SK-N-SH (cell line): ENCODE data around the gene CNOT4. TPM values are rescaled to one million over a fixed set of nuclear protein-coding genes. Genes with fewer than 3 reads are reported as not detected.

Experiments
- CTCF ChIA-PET: fragments of 300-600, 350-600 bp; formaldehyde crosslinking; extraction: SDS; loops from one replicate; lab custom pipeline; 2021; lab: Yijun Ruan, JAX
- POLR2A ChIA-PET: fragments of 350-600 bp; sonication (Branson Sonifier 250); formaldehyde crosslinking; extraction: SDS; loops from one replicate; lab custom pipeline; 2020; ENCODE audit warnings: antibody characterized with exemption, inconsistent platforms; lab: Yijun Ruan, JAX
- DNase-seq: peaks from one replicate; pipeline ENCODE4 v3.0.0; 2012
- H2AFZ ChIP-seq: fragments of 200-600 bp; sonication (generic); 2 replicates; pipeline ENCODE4 v1.8.1; 2016; ENCODE audit warnings: antibody characterized with exemption, mild to moderate bottlenecking, low read depth
- H3F3A ChIP-seq: fragments of 200-600 bp; sonication (generic); replicated peaks from 2 replicates; pipeline ENCODE3; 2016; ENCODE audit warnings: antibody characterized with exemption, mild to moderate bottlenecking; ENCODE audit not compliant: insufficient read depth
- H3K27ac ChIP-seq, 2 experiments: fragments of 200-500 bp in 1 of 2; fragments of 200-600 bp in 1 of 2; sonication (Bioruptor generic) in 1 of 2; sonication (generic), shearing (Covaris generic) in 1 of 2; 2 replicates each; pipeline versions ENCODE4 v1.5.1 to v1.6.1; 2014 to 2016; ENCODE audit warnings: low read depth in 2 of 2, inconsistent platforms in 1 of 2, low read length in 1 of 2, mild to moderate bottlenecking in 1 of 2, mixed read lengths in 1 of 2
- H3K27me3 ChIP-seq: fragments of 200-600 bp; sonication (generic), shearing (Covaris generic); 2 replicates; pipeline ENCODE4 v1.6.1; 2016; ENCODE audit warnings: mixed run types; ENCODE audit not compliant: insufficient read depth
- H3K36me3 ChIP-seq, 2 experiments: fragments of 200-500 bp in 1 of 2; fragments of 200-600 bp in 1 of 2; sonication (Bioruptor generic) in 1 of 2; sonication (generic) in 1 of 2; replicated peaks in 1 of 2; 2 replicates each; pipeline versions ENCODE3 to v1.5.1; 2014 to 2016; ENCODE audit warnings: low read length in 1 of 2, mild to moderate bottlenecking in 1 of 2; ENCODE audit not compliant: insufficient read depth in 2 of 2, control insufficient read depth in 1 of 2
- H3K4me1 ChIP-seq, 2 experiments: fragments of 200-500 bp in 1 of 2; fragments of 200-600 bp in 1 of 2; sonication (Bioruptor generic) in 1 of 2; sonication (generic), shearing (Covaris generic) in 1 of 2; 2 replicates each; pipeline versions ENCODE4 v1.5.1 to v1.6.1; 2014 to 2016; ENCODE audit warnings: low read depth in 1 of 2, low read length in 1 of 2, mixed run types in 1 of 2; ENCODE audit not compliant: insufficient read depth in 2 of 2, control insufficient read depth in 1 of 2
- H3K4me2 ChIP-seq: fragments of 200-600 bp; sonication (generic), shearing (Covaris generic); 2 replicates; pipeline ENCODE4 v1.6.1; 2017; ENCODE audit warnings: mixed run types
- H3K4me3 ChIP-seq, 2 experiments: fragments of 200-500 bp in 1 of 2; fragments of 200-600 bp in 1 of 2; sonication (Bioruptor generic) in 1 of 2; sonication (generic), shearing (Covaris generic) in 1 of 2; 2 replicates each; pipeline versions ENCODE4 v1.5.1 to v1.8.1; 2014 to 2016; ENCODE audit warnings: low read depth in 2 of 2, inconsistent platforms in 1 of 2, low read length in 1 of 2, mild to moderate bottlenecking in 1 of 2, mixed read lengths in 1 of 2, moderate library complexity in 1 of 2
- H3K79me2 ChIP-seq: fragments of 200-600 bp; sonication (generic); 2 replicates; pipeline ENCODE4 v1.8.1; 2017; ENCODE audit warnings: mild to moderate bottlenecking; ENCODE audit not compliant: insufficient read depth
- H3K9ac ChIP-seq: fragments of 200-600 bp; sonication (generic); 2 replicates; pipeline ENCODE4 v1.6.1; 2017; ENCODE audit warnings: mixed run types
- H3K9me2 ChIP-seq: fragments of 200-600 bp; sonication (generic); 2 replicates; pipeline ENCODE4 v1.6.1; 2017; ENCODE audit warnings: mixed run types
- H3K9me3 ChIP-seq: fragments of 200-600 bp; sonication (generic); 2 replicates; pipeline ENCODE4 v1.6.1; 2017; ENCODE audit warnings: mixed run types, mild to moderate bottlenecking, moderate library complexity
- H4K20me1 ChIP-seq: fragments of 200-600 bp; sonication (generic); 2 replicates; pipeline ENCODE4 v1.6.1; 2017; ENCODE audit warnings: mild to moderate bottlenecking, mixed run types; ENCODE audit not compliant: insufficient read depth
- CTCF ChIP-seq: fragments of 200-600 bp; sonication (generic); IDR thresholded peaks from 2 replicates; pipeline ENCODE4 v1.6.1; 2017; ENCODE audit warnings: antibody characterized with exemption, mild to moderate bottlenecking, moderate library complexity
- ELF1 ChIP-seq: IDR thresholded peaks from 2 replicates; pipeline ENCODE4 v1.4.0; 2012
- EP300 ChIP-seq, 2 experiments: IDR thresholded peaks; 2 replicates each; pipeline versions ENCODE4 v1.4.0 to v1.6.1; 2012; ENCODE audit warnings: borderline replicate concordance in 1 of 2, low read depth in 1 of 2, low read length in 1 of 2
- EZH2phosphoT487 ChIP-seq: fragments of 200-600 bp; sonication (generic); IDR thresholded peaks from 2 replicates; pipeline ENCODE4 v1.6.1; 2017; ENCODE audit warnings: low read depth, mixed run types, mild to moderate bottlenecking, antibody characterized with exemption, moderate library complexity, borderline replicate concordance
- FOXJ3 ChIP-seq: sonication (generic); formaldehyde crosslinking; IDR thresholded peaks from 2 replicates; pipeline ENCODE4 v1.5.1; 2020; ENCODE audit warnings: mild to moderate bottlenecking, missing genetic modification reagents
- FOXM1 ChIP-seq: IDR thresholded peaks from 2 replicates; pipeline ENCODE4 v1.4.0; 2012; ENCODE audit warnings: low read depth, mild to moderate bottlenecking
- GABPA ChIP-seq: IDR thresholded peaks from 2 replicates; pipeline ENCODE4 v1.4.0; 2012; ENCODE audit warnings: low read depth, mild to moderate bottlenecking
- GATA2 ChIP-seq: sonication (generic); formaldehyde crosslinking; IDR thresholded peaks from 2 replicates; pipeline ENCODE4 v1.5.0; 2020; ENCODE audit warnings: mild to moderate bottlenecking, missing genetic modification reagents
- MEF2A ChIP-seq: IDR thresholded peaks from 2 replicates; pipeline ENCODE4 v1.4.0; 2012; ENCODE audit warnings: low read depth, borderline replicate concordance
- NFIC ChIP-seq: IDR thresholded peaks from 2 replicates; pipeline ENCODE4 v1.4.0; 2012; ENCODE audit warnings: borderline replicate concordance
- POLR2AphosphoS5 ChIP-seq: IDR thresholded peaks from 2 replicates; pipeline ENCODE4 v1.6.1; 2012; ENCODE audit warnings: low read depth, low read length
- RAD21 ChIP-seq: IDR thresholded peaks from 2 replicates; pipeline ENCODE4 v1.6.1; 2012; ENCODE audit warnings: mild to moderate bottlenecking, low read length
- SMC3 ChIP-seq: IDR thresholded peaks from 2 replicates; pipeline ENCODE4 v1.6.1; 2012; ENCODE audit warnings: low read depth, low read length, improper control_type of control experiment
- TEAD4 ChIP-seq: IDR thresholded peaks from 2 replicates; pipeline ENCODE4 v1.4.0; 2012; ENCODE audit warnings: mild to moderate bottlenecking, borderline replicate concordance; ENCODE audit not compliant: insufficient read depth
- USF2 ChIP-seq: fragments of 150-350 bp; IDR thresholded peaks from 2 replicates; pipeline ENCODE4 v1.6.1; 2017; ENCODE audit warnings: antibody characterized with exemption, low read length, low read depth, borderline replicate concordance
- ZBTB33 ChIP-seq: IDR thresholded peaks from 2 replicates; pipeline ENCODE4 v1.4.0; 2012; ENCODE audit warnings: low read depth, borderline replicate concordance
- WGBS: methylation state at CpG from one replicate; pipeline ENCODE4 v1.1.6; 2017; ENCODE audit warnings: low lambda C conversion rate; 5-methylcytosine and 5-hydroxymethylcytosine counted together
- polyA plus RNA-seq, 3 experiments: library from polyadenylated mRNA; depleted of rRNA; stranded (reverse); fragments of >200 nt; gene quantifications; 2 replicates each; pipeline ENCODE4 v1.2.3, GENCODE V29; 2012

CNOT4 gene
- polyA plus RNA-seq, 1 of the 3 experiments (the other 2 are of a cell fraction), result 8.0 TPM

- ChIA-PET POLR2A (no interaction called here), CTCF (interaction anchor here (0.8 to 2.1 kb wide), 4 partner anchors 9 to 187 kb away, joined by 3 to 5 read pairs (median 4); no protein-coding TSS in a partner anchor)
- 100% methylated on average over 4 of the region's 4 CpGs for WGBS
Observed at GRCh38 chr7:135434047-135434446, 75.9 kb downstream of the CNOT4 start.

GRCh38 chr7:135430626-135431025, 79.3 kb downstream of the CNOT4 start:
- ChIA-PET CTCF (no interaction called here), POLR2A (no interaction called here)
- Histone ChIP-seq H3K4me1 (peaks cover 0 to 4% of the 10 kb centered on the region in 2 experiments; a peak in 1 of 4 replicates), H3K9me2 (no peaks in the 10 kb centered on the region), H3K4me2 (no peak overlapping the region), H3K9me3 (peaks cover 7% of the 10 kb centered on the region; the same call in 1 of the 2 replicates), H3K27ac (no peak overlapping the region), H3K4me3 (no peak overlapping the region), H3K9ac (no peak overlapping the region), H2AFZ (no peak overlapping the region), H3K36me3 (peaks cover 15 to 29% of the 10 kb centered on the region in 2 experiments), H4K20me1 (peaks cover 41% of the 10 kb centered on the region), H3K27me3 (no peaks in the 10 kb centered on the region), H3K79me2 (peaks cover 65% of the 10 kb centered on the region), H3F3A (no peaks in the 10 kb centered on the region)
- DNase-seq, result no peak
- WGBS, result 100% methylated on average over 1 of the region's 1 CpG
- TF ChIP-seq EP300 (IDR thresholded peaks at IDR 0.05; ENCODE audit: borderline replicate concordance in 1 of 2, low read depth in 1 of 2, low read length in 1 of 2) (no peak), GATA2 (CRISPR knock-in tag) (no peak), FOXJ3 (no peak), POLR2AphosphoS5 (no peak), USF2 (no peak), ZBTB33 (no peak), NFIC (no peak)

More at GRCh38 chr7:135434047-135434446, 75.9 kb downstream of the CNOT4 start:
- H3K9me2 ChIP-seq, result no peaks in the 10 kb centered on the region
- no peak overlapping the region for H3K27ac ChIP-seq
- H3F3A ChIP-seq, result no peaks in the 10 kb centered on the region
- H2AFZ ChIP-seq, result no peak overlapping the region
- no peak overlapping the region for H3K4me3 ChIP-seq
- no peak overlapping the region for H3K4me2 ChIP-seq
- peaks cover 10% of the 10 kb centered on the region for H3K9me3 ChIP-seq
- TF ChIP-seq EZH2phosphoT487, result no peak
- no peak for TF ChIP-seq CTCF
- TF ChIP-seq SMC3, result no peak
- no peak for TF ChIP-seq GABPA
- no peak for TF ChIP-seq MEF2A
- no peak for TF ChIP-seq POLR2AphosphoS5
- no peak for TF ChIP-seq GATA2 (CRISPR knock-in tag)
- no peak for TF ChIP-seq RAD21
- no peak for TF ChIP-seq FOXJ3
- no peak for TF ChIP-seq ELF1
- no peak for TF ChIP-seq TEAD4
- no peak for TF ChIP-seq ZBTB33
- no peak for TF ChIP-seq FOXM1
- no peaks in the 10 kb centered on the region for H3K4me1 ChIP-seq
- peaks cover 55% of the 10 kb centered on the region for H3K79me2 ChIP-seq
- H3K27me3 ChIP-seq, result no peaks in the 10 kb centered on the region
- no peak overlapping the region for H3K9ac ChIP-seq
- peaks cover 32 to 53% of the 10 kb centered on the region in 2 experiments for H3K36me3 ChIP-seq
- no peak for DNase-seq
- H4K20me1 ChIP-seq, result peaks cover 27% of the 10 kb centered on the region
